OCI-LY3 (cell line): Measurements from ENCODE around the gene FLNA.
"Not testable (repeated sequence)": the region's sequence is repeated elsewhere in the genome, so short reads cannot be mapped to it uniquely, and the experiment has no call there.

Source experiments
- H2AFZ ChIP-seq: fragments of 200-600, 300-600 bp; shearing (Covaris generic); 2 replicates; pipeline ENCODE4 v1.6.0; 2014; ENCODE audit warnings: antibody characterized with exemption, low read depth, low read length
- H3K27ac ChIP-seq: fragments of 200-600, 300-600 bp; sonication (generic); 2 replicates; pipeline ENCODE4 v1.5.1; 2014; ENCODE audit warnings: mild to moderate bottlenecking, low read length, moderate library complexity, mixed read lengths
- H3K27me3 ChIP-seq: fragments of 200-600, 300-600 bp; sonication (generic); 2 replicates; pipeline ENCODE4 v1.6.1; 2014; ENCODE audit warnings: low read depth, low read length, mixed read lengths
- H3K36me3 ChIP-seq: fragments of 200-600, 300-600 bp; sonication (generic); replicated peaks from 2 replicates; pipeline ENCODE3; 2014; ENCODE audit warnings: low read depth, low read length, mixed read lengths
- H3K4me1 ChIP-seq: fragments of 300-600, 200-600 bp; sonication (generic); 2 replicates; pipeline ENCODE4 v1.6.1; 2014; ENCODE audit warnings: low read length, mixed read lengths
- H3K4me2 ChIP-seq: fragments of 200-600, 300-600 bp; sonication (generic); 2 replicates; pipeline ENCODE4 v1.6.1; 2014; ENCODE audit warnings: low read length, mixed read lengths
- H3K4me3 ChIP-seq: fragments of 300-600, 200-600 bp; sonication (generic); 2 replicates; pipeline ENCODE4 v1.5.1; 2014; ENCODE audit warnings: antibody characterized with exemption, mild to moderate bottlenecking, low read length, moderate library complexity
- H3K79me2 ChIP-seq: fragments of 300-600, 200-600 bp; shearing (Covaris generic); 2 replicates; pipeline ENCODE4 v1.6.1; 2014; ENCODE audit warnings: mild to moderate bottlenecking, low read length, mixed read lengths
- H3K9ac ChIP-seq: fragments of 300-600, 200-600 bp; shearing (Covaris generic); 2 replicates; pipeline ENCODE4 v1.6.0; 2014; ENCODE audit warnings: mild to moderate bottlenecking, low read length, moderate library complexity
- H3K9me3 ChIP-seq: fragments of 200-600, 300-600 bp; shearing (Covaris generic); 2 replicates; pipeline ENCODE4 v1.6.1; 2014; ENCODE audit warnings: low read length, mixed read lengths; ENCODE audit not compliant: insufficient read depth
- H4K20me1 ChIP-seq: fragments of 200-600, 300-600 bp; sonication (generic); 2 replicates; pipeline ENCODE4 v1.6.1; 2016; ENCODE audit warnings: low read length, mixed read lengths; ENCODE audit not compliant: insufficient read depth
- CTCF ChIP-seq: fragments of 200-600, 300-600 bp; sonication (generic); IDR thresholded peaks from 2 replicates; pipeline ENCODE4 v1.5.1; 2014; ENCODE audit warnings: antibody characterized with exemption, low read length, low read depth
- EZH2phosphoT487 ChIP-seq: fragments of 200-600 bp; shearing (Covaris generic); IDR thresholded peaks from 2 replicates; pipeline ENCODE4 v1.6.1; 2018; ENCODE audit warnings: antibody characterized with exemption, mixed run types, low read depth

Gene FLNA

GRCh38 chrX:154303476-154303875 is 71.0 kb downstream of the FLNA start:
- H2AFZ ChIP-seq = no peak overlapping the region
- no peak overlapping the region for H3K4me2 ChIP-seq
- no peaks in the 10 kb centered on the region for H3K9me3 ChIP-seq
- H3K4me1 ChIP-seq = peaks cover 12% of the 10 kb centered on the region
- H3K27ac ChIP-seq = no peak overlapping the region
- H3K36me3 ChIP-seq = no peaks in the 10 kb centered on the region
- no peaks in the 10 kb centered on the region for H3K79me2 ChIP-seq
- no peak for TF ChIP-seq CTCF
- no peak for TF ChIP-seq EZH2phosphoT487
- no peaks in the 10 kb centered on the region for H4K20me1 ChIP-seq
- no peak overlapping the region for H3K9ac ChIP-seq
- no peaks in the 10 kb centered on the region for H3K27me3 ChIP-seq
- H3K4me3 ChIP-seq = no peak overlapping the region

- not testable (repeated sequence) for H3K9ac ChIP-seq, H3K79me2 ChIP-seq, H3K4me3 ChIP-seq, H3K9me3 ChIP-seq, H3K27ac ChIP-seq, H3K4me2 ChIP-seq, H4K20me1 ChIP-seq, H3K36me3 ChIP-seq, H2AFZ ChIP-seq, H3K27me3 ChIP-seq
- peaks cover 15% of the 10 kb centered on the region for H3K4me1 ChIP-seq
These were observed 71.4 kb downstream of the FLNA start for GRCh38 chrX:154302998-154303397.

GRCh38 chrX:154300816-154301215 is 73.6 kb downstream of the FLNA start:
- no peak overlapping the region for H3K9ac ChIP-seq
- no peaks in the 10 kb centered on the region for H3K36me3 ChIP-seq
- peaks cover 19% of the 10 kb centered on the region for H3K4me1 ChIP-seq
- no peak overlapping the region for H3K4me3 ChIP-seq
- no peak overlapping the region for H3K27ac ChIP-seq
- no peak overlapping the region for H2AFZ ChIP-seq
- no peak overlapping the region for H3K4me2 ChIP-seq
- no peaks in the 10 kb centered on the region for H3K27me3 ChIP-seq
- no peak for TF ChIP-seq EZH2phosphoT487
- TF ChIP-seq CTCF = no peak
- no peaks in the 10 kb centered on the region for H3K79me2 ChIP-seq
- H4K20me1 ChIP-seq = no peaks in the 10 kb centered on the region
- no peaks in the 10 kb centered on the region for H3K9me3 ChIP-seq
